Cardiac muscle cell (in vitro differentiated cells and primary cell): ENCODE data around the gene OPN4. TPM values are rescaled to one million over a fixed set of nuclear protein-coding genes. Genes with fewer than 3 reads are reported as not detected.

ENCODE experiments used
- DNase-seq, 2 donors: peaks; one replicate each; pipeline versions ENCODE4 v3.0.0 to v3.0.0-alpha.2; 2010 to 2017; ENCODE audit warnings: low read depth in 1 of 2, low spot score in 1 of 2
- H3K27ac ChIP-seq: fragments of 200-600 bp; sonication (generic); 2 replicates; pipeline ENCODE4 v1.5.1; 2016
- H3K27me3 ChIP-seq: fragments of 200-600 bp; sonication (generic); 2 replicates; pipeline ENCODE4 v1.6.0; 2016; ENCODE audit warnings: control low read depth
- H3K36me3 ChIP-seq: fragments of 200-600 bp; sonication (generic); 2 replicates; pipeline ENCODE4 v1.5.1; 2016; ENCODE audit warnings: control low read depth
- H3K4me1 ChIP-seq: fragments of 200-600 bp; sonication (generic); 2 replicates; pipeline ENCODE4 v1.8.1; 2017; ENCODE audit warnings: low read depth, mild to moderate bottlenecking, mixed run types
- H3K4me3 ChIP-seq: fragments of 200-600 bp; sonication (generic); 2 replicates; pipeline ENCODE4 v1.5.1; 2016; ENCODE audit warnings: mild to moderate bottlenecking
- H3K9me3 ChIP-seq: fragments of 200-600 bp; sonication (generic); 2 replicates; pipeline ENCODE4 v1.5.1; 2017; ENCODE audit warnings: low read depth, mild to moderate bottlenecking, control low read depth
- CTCF ChIP-seq: IDR thresholded peaks from 2 replicates; pipeline ENCODE4 v1.5.1; 2012; ENCODE audit warnings: low read depth, mild to moderate bottlenecking, low read length
- polyA plus RNA-seq: library from polyadenylated mRNA; unstranded; fragments of >200 nt; fragmentation: Nextera tagmentation; extraction: Ambion mirVana; gene quantifications from 2 replicates; pipeline ENCODE4 v1.2.1, GENCODE V29; 2016
- total RNA-seq: library from RNA; depleted of rRNA; stranded (reverse); fragments of >200 nt; gene quantifications from 2 replicates; pipeline ENCODE4 v1.2.3, GENCODE V29; 2016

Gene OPN4
- total and polyA plus RNA-seq, 2 experiments from 2014 or later: 0.18 TPM; not detected in 1

GRCh38 chr10:86685416-86685815 is 31.1 kb downstream of the OPN4 start:
- Histone ChIP-seq H3K27ac (peak overlapping the region; percentile 100), H3K4me3 (no peak overlapping the region), H3K27me3 (no peaks in the 10 kb centered on the region), H3K36me3 (peaks cover 40% of the 10 kb centered on the region), H3K9me3 (no peaks in the 10 kb centered on the region), H3K4me1 (peaks cover 67% of the 10 kb centered on the region)
- no peak for TF ChIP-seq CTCF
- no peak for DNase-seq

- DNase-seq: no peak
- TF ChIP-seq CTCF: no peak
- H3K4me3 ChIP-seq: no peak overlapping the region
- H3K36me3 ChIP-seq: peaks cover 34% of the 10 kb centered on the region
- peaks cover 70% of the 10 kb centered on the region for H3K4me1 ChIP-seq
- peak overlapping the region; percentile 100 for H3K27ac ChIP-seq
- no peaks in the 10 kb centered on the region for H3K27me3 ChIP-seq
- no peaks in the 10 kb centered on the region for H3K9me3 ChIP-seq
These were observed 31.7 kb downstream of the OPN4 start for GRCh38 chr10:86685893-86686632.

GRCh38 chr10:86686972-86687371 is 32.6 kb downstream of the OPN4 start:
- no peak for DNase-seq
- peaks cover 25% of the 10 kb centered on the region for H3K36me3 ChIP-seq
- no peaks in the 10 kb centered on the region for H3K9me3 ChIP-seq
- peak overlapping the region; percentile 100 for H3K27ac ChIP-seq
- TF ChIP-seq CTCF: no peak
- no peaks in the 10 kb centered on the region for H3K27me3 ChIP-seq
- H3K4me3 ChIP-seq: no peak overlapping the region
- H3K4me1 ChIP-seq: peaks cover 70% of the 10 kb centered on the region

GRCh38 chr10:86687750-86688149 is 33.4 kb downstream of the OPN4 start:
- no peak for TF ChIP-seq CTCF
- peaks cover 69% of the 10 kb centered on the region for H3K4me1 ChIP-seq
- peak overlapping the region; percentile 100 for H3K27ac ChIP-seq
- peaks cover 23% of the 10 kb centered on the region for H3K36me3 ChIP-seq
- H3K4me3 ChIP-seq: no peak overlapping the region
- no peaks in the 10 kb centered on the region for H3K27me3 ChIP-seq
- DNase-seq: peak in 1 of 2 donors; percentile 72
- H3K9me3 ChIP-seq: no peaks in the 10 kb centered on the region

- DNase-seq: peak; percentile 76 to 82
- peaks cover 68% of the 10 kb centered on the region for H3K4me1 ChIP-seq
- H3K27me3 ChIP-seq: no peaks in the 10 kb centered on the region
- H3K27ac ChIP-seq: peak overlapping the region; percentile 100
- peak; percentile 85 for TF ChIP-seq CTCF
- H3K36me3 ChIP-seq: peaks cover 29% of the 10 kb centered on the region
- no peaks in the 10 kb centered on the region for H3K9me3 ChIP-seq
- H3K4me3 ChIP-seq: no peak overlapping the region
These were observed 34.1 kb downstream of the OPN4 start for GRCh38 chr10:86688398-86688921.
